ENCODE results near the gene PLXNA4.
"Not testable (repeated sequence)": the region's sequence is repeated elsewhere in the genome, so short reads cannot be mapped to it uniquely, and the experiment has no call there.

The PLXNA4 gene

GRCh38 chr7:132189881-132190280 lies 386.4 kb downstream of the PLXNA4 start:
- no peak for DNase-seq

- DNase-seq, result no peak
These were observed 388.1 kb downstream of the PLXNA4 start for GRCh38 chr7:132187869-132188789.

- no peak for DNase-seq
These were observed 388.9 kb downstream of the PLXNA4 start for GRCh38 chr7:132187391-132187790.

- no peak for DNase-seq
These were observed 391.1 kb downstream of the PLXNA4 start for GRCh38 chr7:132185150-132185549.

- no peak for DNase-seq
These were observed 392.4 kb downstream of the PLXNA4 start for GRCh38 chr7:132183781-132184380.

GRCh38 chr7:132182992-132183391 lies 393.3 kb downstream of the PLXNA4 start:
- no peak for DNase-seq

GRCh38 chr7:132181946-132182685 lies 394.2 kb downstream of the PLXNA4 start:
- no peak for DNase-seq

- DNase-seq, result no peak
These were observed 394.9 kb downstream of the PLXNA4 start for GRCh38 chr7:132181371-132181770.

- DNase-seq, result no peak
These were observed 395.8 kb downstream of the PLXNA4 start for GRCh38 chr7:132180481-132180880.

- no peak for DNase-seq
These were observed 396.6 kb downstream of the PLXNA4 start for GRCh38 chr7:132179681-132180080.

- DNase-seq, result no peak
These were observed 397.2 kb downstream of the PLXNA4 start for GRCh38 chr7:132179080-132179430.

- not testable (repeated sequence) for DNase-seq
These were observed 397.7 kb downstream of the PLXNA4 start for GRCh38 chr7:132178402-132179079.

GRCh38 chr7:132177708-132178401 lies 398.4 kb downstream of the PLXNA4 start:
- DNase-seq, result no peak

GRCh38 chr7:132176719-132177118 lies 399.6 kb downstream of the PLXNA4 start:
- no peak for DNase-seq

- no peak for DNase-seq
These were observed 405.1 kb downstream of the PLXNA4 start for GRCh38 chr7:132171130-132171576.

- no peak for DNase-seq
These were observed 406.5 kb downstream of the PLXNA4 start for GRCh38 chr7:132169730-132170129.

GRCh38 chr7:132168239-132168638 lies 408.0 kb downstream of the PLXNA4 start:
- DNase-seq, result no peak

- DNase-seq, result not testable (repeated sequence)
These were observed 410.6 kb downstream of the PLXNA4 start for GRCh38 chr7:132165695-132166094.

GRCh38 chr7:132164558-132165125 lies 411.6 kb downstream of the PLXNA4 start:
- no peak for DNase-seq

- DNase-seq, result no peak
These were observed 413.6 kb downstream of the PLXNA4 start for GRCh38 chr7:132162556-132163144.

- DNase-seq, result no peak
These were observed 414.3 kb downstream of the PLXNA4 start for GRCh38 chr7:132161976-132162375.

- DNase-seq, result no peak
These were observed 414.7 kb downstream of the PLXNA4 start for GRCh38 chr7:132161533-132161915.

Data from activated CD4-positive, alpha-beta T cell treated with anti-CD3 and anti-CD28 coated beads for 1 hour (primary cell).